K562 (cell line): Measurements from ENCODE around the gene SCAPER. TPM values are rescaled to one million over a fixed set of nuclear protein-coding genes. Genes with fewer than 3 reads are reported as not detected.
A peak's percentile ranks its signal among the peaks of the same experiment; 100 is the strongest.

Source experiments
- ETV5 ChIP-seq: sonication (generic); formaldehyde crosslinking; IDR thresholded peaks from 2 replicates; pipeline ENCODE4 v1.4.0; 2020; ENCODE audit warnings: low read depth, mild to moderate bottlenecking, missing genetic modification reagents
- GABPA ChIP-seq: fragments of 200-800 bp; sonication (Bioruptor generic); conservative IDR thresholded peaks from 2 replicates; pipeline ENCODE4 v1.6.1; 2016; ENCODE audit warnings: low read depth, missing genetic modification characterization, missing compliant biosample characterization
- HDAC6 ChIP-seq: IDR thresholded peaks from 2 replicates; pipeline ENCODE4 v1.6.1; 2012; ENCODE audit warnings: low read depth, mild to moderate bottlenecking, control low read depth, inconsistent platforms, low read length, moderate library complexity
- HIVEP1 ChIP-seq: fragments of 250-450 bp; sonication (Bioruptor Pico); IDR thresholded peaks from 2 replicates; pipeline ENCODE4 v1.4.0; 2020; ENCODE audit warnings: mild to moderate bottlenecking
- NRF1 ChIP-seq, 2 experiments: fragments of 450-650 bp; IDR thresholded peaks in 1 of 2; conservative IDR thresholded peaks in 1 of 2; 2 replicates each; pipeline ENCODE4 v1.6.1; 2014; ENCODE audit warnings: mild to moderate bottlenecking in 2 of 2
- OTX1 ChIP-seq: fragments of 450-650 bp; formaldehyde crosslinking; IDR thresholded peaks from 2 replicates; pipeline ENCODE4 v1.4.0; 2022; ENCODE audit warnings: mild to moderate bottlenecking
- PHTF2 ChIP-seq: fragments of 250-450 bp; sonication (Bioruptor Pico); IDR thresholded peaks from 2 replicates; pipeline ENCODE4 v1.5.0; 2021; ENCODE audit warnings: mild to moderate bottlenecking
- RCOR1 ChIP-seq, 2 experiments: IDR thresholded peaks; 2 replicates each; pipeline ENCODE4 v1.6.1; 2012; ENCODE audit warnings: low read depth in 2 of 2, low read length in 2 of 2, borderline replicate concordance in 1 of 2, improper control_type of control experiment in 1 of 2
- SPI1 ChIP-seq: IDR thresholded peaks from 2 replicates; pipeline ENCODE4 v1.6.1; 2011; ENCODE audit warnings: low read depth, low read length, control low read depth, borderline replicate concordance
- ZNF12 ChIP-seq: sonication (generic); formaldehyde crosslinking; IDR thresholded peaks from 2 replicates; pipeline ENCODE4 v1.4.0; 2020; ENCODE audit warnings: mild to moderate bottlenecking, missing genetic modification reagents
- ZNF75A ChIP-seq: fragments of 450-650 bp; formaldehyde crosslinking; IDR thresholded peaks from 2 replicates; pipeline ENCODE4 v1.4.0; 2020; ENCODE audit warnings: mild to moderate bottlenecking
- ZNF778 ChIP-seq: fragments of 450-650 bp; formaldehyde crosslinking; IDR thresholded peaks from 2 replicates; pipeline ENCODE4 v1.4.0; 2020; ENCODE audit warnings: mild to moderate bottlenecking, moderate library complexity
- polyA plus RNA-seq, 8 experiments: library from polyadenylated mRNA; depleted of rRNA in 4 of 8; stranded (reverse) in 5 of 8; unstranded in 3 of 8; fragments of >200 nt; fragmentation: Nextera tagmentation in 2 of 8; fragmentation: Illumina TruSeq in 1 of 8; extraction: Ambion mirVana in 2 of 8; extraction: Trizol in 1 of 8; gene quantifications; 2 replicates each; pipeline versions ENCODE4 v1.2.1 to v1.2.3, GENCODE V29; 2011 to 2014; ENCODE audit warnings: inconsistent platforms in 1 of 8, missing spikeins in 1 of 8
- total RNA-seq, 7 experiments: library from RNA; depleted of rRNA in 6 of 7; stranded (reverse); fragments of >200 nt in 6 of 7; fragmentation: Illumina TruSeq in 2 of 7; extraction: Trizol in 2 of 7; gene quantifications; 2 replicates each; pipeline versions ENCODE4 v1.2.1 to v1.2.3, GENCODE V29; 2011 to 2021; ENCODE audit warnings: low replicate concordance in 1 of 7
- TF ChIP-seq, protein P1 (sequence below): fragments of 200-800 bp; sonication (Bioruptor generic); IDR thresholded peaks from 2 replicates; pipeline ENCODE4 v1.6.1; 2017; ENCODE audit warnings: missing genetic modification characterization, missing compliant biosample characterization
- TF ChIP-seq, protein P2 (sequence below), 2 experiments: fragments of 450-650 bp; IDR thresholded peaks; 2 replicates each; pipeline ENCODE4 v1.6.1; 2016
- TF ChIP-seq, protein P3 (sequence below): fragments of 250-450 bp; sonication (Bioruptor Pico); IDR thresholded peaks from 2 replicates; pipeline ENCODE4 v1.5.0; 2022; ENCODE audit warnings: mild to moderate bottlenecking
- TF ChIP-seq, protein P4 (sequence below): fragments of 450-650 bp; IDR thresholded peaks from 2 replicates; pipeline ENCODE4 v1.6.1; 2017; ENCODE audit warnings: antibody characterized with exemption
- TF ChIP-seq, protein P5 (sequence below): fragments of 450-650 bp; formaldehyde crosslinking; IDR thresholded peaks from 2 replicates; pipeline ENCODE4 v1.4.0; 2020; ENCODE audit warnings: mild to moderate bottlenecking

Gene SCAPER
- total and polyA plus RNA-seq, 9 of the 15 experiments (the other 6 are each of a cell fraction or from before 2014, with no cell fraction given): 1.3 to 5.7 (median 3.2) TPM

- TF ChIP-seq SPI1 (no peak), PHTF2 (no peak), ZNF75A (no peak), ETV5 (CRISPR knock-in tag) (no peak), HDAC6 (no peak), ZNF778 (CRISPR knock-in tag) (no peak), GABPA (no peak), ZNF12 (no peak), HIVEP1 (no peak), RCOR1 (IDR thresholded peaks at IDR 0.05; ENCODE audit: borderline replicate concordance in 1 of 2, low read depth in 2 of 2, low read length in 2 of 2) (peak in 1 of 2 experiments; percentile 40; a peak in 1 of 4 replicates), NRF1 (conservative IDR thresholded peaks at IDR 0.05 in 1 of 2, IDR thresholded peaks at IDR 0.05 in 1 of 2) (peak; percentile 80 to 81; a peak in 2 of 4 replicates), OTX1 (CRISPR knock-in tag) (no peak)
- TF ChIP-seq, protein P1, sequence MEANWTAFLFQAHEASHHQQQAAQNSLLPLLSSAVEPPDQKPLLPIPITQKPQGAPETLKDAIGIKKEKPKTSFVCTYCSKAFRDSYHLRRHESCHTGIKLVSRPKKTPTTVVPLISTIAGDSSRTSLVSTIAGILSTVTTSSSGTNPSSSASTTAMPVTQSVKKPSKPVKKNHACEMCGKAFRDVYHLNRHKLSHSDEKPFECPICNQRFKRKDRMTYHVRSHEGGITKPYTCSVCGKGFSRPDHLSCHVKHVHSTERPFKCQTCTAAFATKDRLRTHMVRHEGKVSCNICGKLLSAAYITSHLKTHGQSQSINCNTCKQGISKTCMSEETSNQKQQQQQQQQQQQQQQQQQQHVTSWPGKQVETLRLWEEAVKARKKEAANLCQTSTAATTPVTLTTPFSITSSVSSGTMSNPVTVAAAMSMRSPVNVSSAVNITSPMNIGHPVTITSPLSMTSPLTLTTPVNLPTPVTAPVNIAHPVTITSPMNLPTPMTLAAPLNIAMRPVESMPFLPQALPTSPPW (CRISPR knock-in tag): peak; percentile 83
- TF ChIP-seq, protein P2, sequence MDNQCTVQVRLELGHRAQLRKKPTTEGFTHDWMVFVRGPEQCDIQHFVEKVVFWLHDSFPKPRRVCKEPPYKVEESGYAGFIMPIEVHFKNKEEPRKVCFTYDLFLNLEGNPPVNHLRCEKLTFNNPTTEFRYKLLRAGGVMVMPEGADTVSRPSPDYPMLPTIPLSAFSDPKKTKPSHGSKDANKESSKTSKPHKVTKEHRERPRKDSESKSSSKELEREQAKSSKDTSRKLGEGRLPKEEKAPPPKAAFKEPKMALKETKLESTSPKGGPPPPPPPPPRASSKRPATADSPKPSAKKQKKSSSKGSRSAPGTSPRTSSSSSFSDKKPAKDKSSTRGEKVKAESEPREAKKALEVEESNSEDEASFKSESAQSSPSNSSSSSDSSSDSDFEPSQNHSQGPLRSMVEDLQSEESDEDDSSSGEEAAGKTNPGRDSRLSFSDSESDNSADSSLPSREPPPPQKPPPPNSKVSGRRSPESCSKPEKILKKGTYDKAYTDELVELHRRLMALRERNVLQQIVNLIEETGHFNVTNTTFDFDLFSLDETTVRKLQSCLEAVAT (IDR thresholded peaks at IDR 0.05): no peak
- TF ChIP-seq, protein P3, sequence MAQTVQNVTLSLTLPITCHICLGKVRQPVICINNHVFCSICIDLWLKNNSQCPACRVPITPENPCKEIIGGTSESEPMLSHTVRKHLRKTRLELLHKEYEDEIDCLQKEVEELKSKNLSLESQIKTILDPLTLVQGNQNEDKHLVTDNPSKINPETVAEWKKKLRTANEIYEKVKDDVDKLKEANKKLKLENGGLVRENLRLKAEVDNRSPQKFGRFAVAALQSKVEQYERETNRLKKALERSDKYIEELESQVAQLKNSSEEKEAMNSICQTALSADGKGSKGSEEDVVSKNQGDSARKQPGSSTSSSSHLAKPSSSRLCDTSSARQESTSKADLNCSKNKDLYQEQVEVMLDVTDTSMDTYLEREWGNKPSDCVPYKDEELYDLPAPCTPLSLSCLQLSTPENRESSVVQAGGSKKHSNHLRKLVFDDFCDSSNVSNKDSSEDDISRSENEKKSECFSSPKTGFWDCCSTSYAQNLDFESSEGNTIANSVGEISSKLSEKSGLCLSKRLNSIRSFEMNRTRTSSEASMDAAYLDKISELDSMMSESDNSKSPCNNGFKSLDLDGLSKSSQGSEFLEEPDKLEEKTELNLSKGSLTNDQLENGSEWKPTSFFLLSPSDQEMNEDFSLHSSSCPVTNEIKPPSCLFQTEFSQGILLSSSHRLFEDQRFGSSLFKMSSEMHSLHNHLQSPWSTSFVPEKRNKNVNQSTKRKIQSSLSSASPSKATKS (CRISPR knock-in tag): no peak
- TF ChIP-seq, protein P4, sequence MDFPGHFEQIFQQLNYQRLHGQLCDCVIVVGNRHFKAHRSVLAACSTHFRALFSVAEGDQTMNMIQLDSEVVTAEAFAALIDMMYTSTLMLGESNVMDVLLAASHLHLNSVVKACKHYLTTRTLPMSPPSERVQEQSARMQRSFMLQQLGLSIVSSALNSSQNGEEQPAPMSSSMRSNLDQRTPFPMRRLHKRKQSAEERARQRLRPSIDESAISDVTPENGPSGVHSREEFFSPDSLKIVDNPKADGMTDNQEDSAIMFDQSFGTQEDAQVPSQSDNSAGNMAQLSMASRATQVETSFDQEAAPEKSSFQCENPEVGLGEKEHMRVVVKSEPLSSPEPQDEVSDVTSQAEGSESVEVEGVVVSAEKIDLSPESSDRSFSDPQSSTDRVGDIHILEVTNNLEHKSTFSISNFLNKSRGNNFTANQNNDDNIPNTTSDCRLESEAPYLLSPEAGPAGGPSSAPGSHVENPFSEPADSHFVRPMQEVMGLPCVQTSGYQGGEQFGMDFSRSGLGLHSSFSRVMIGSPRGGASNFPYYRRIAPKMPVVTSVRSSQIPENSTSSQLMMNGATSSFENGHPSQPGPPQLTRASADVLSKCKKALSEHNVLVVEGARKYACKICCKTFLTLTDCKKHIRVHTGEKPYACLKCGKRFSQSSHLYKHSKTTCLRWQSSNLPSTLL: no peak
- TF ChIP-seq, protein P5, sequence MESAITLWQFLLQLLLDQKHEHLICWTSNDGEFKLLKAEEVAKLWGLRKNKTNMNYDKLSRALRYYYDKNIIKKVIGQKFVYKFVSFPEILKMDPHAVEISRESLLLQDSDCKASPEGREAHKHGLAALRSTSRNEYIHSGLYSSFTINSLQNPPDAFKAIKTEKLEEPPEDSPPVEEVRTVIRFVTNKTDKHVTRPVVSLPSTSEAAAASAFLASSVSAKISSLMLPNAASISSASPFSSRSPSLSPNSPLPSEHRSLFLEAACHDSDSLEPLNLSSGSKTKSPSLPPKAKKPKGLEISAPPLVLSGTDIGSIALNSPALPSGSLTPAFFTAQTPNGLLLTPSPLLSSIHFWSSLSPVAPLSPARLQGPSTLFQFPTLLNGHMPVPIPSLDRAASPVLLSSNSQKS (CRISPR knock-in tag): no peak
Measured at GRCh38 chr15:76931397-76932134, 26.4 kb upstream of the SCAPER start, which contains the start of gene RCN2 (continued).
